COLO829 (cell line): ENCODE data around the gene NAPB.

Experiments used
- DNase-seq: peaks from one replicate; pipeline ENCODE4 v3.0.0; 2012; ENCODE audit warnings: low spot score

Gene NAPB

GRCh38 chr20:23437126-23437899 lies 16.0 kb upstream of the NAPB start:
- DNase-seq, result no peak

DNA sequence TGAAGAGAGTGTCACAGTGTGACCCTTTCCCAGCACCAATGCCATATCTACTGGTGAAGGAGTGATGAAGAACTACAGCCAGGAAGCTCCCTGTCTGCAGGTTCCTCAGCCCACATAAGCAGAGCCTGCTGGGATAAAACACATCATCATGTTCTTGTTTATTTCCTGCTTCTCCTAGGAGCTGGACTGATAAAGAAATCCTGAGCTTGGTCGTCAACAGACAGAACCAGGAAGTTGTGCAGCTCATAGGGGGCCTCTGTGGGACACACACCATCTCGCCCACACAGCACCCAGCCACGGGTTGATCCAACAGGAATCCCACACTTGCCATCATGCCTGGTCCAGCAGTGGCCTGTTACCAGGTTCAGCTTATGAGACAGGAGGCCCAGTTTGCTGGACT lies 15.4 kb upstream of the NAPB start:
- DNase-seq, result no peak

- DNase-seq, result no peak
These were observed 14.6 kb upstream of the NAPB start for GRCh38 chr20:23435626-23436539.

DNA sequence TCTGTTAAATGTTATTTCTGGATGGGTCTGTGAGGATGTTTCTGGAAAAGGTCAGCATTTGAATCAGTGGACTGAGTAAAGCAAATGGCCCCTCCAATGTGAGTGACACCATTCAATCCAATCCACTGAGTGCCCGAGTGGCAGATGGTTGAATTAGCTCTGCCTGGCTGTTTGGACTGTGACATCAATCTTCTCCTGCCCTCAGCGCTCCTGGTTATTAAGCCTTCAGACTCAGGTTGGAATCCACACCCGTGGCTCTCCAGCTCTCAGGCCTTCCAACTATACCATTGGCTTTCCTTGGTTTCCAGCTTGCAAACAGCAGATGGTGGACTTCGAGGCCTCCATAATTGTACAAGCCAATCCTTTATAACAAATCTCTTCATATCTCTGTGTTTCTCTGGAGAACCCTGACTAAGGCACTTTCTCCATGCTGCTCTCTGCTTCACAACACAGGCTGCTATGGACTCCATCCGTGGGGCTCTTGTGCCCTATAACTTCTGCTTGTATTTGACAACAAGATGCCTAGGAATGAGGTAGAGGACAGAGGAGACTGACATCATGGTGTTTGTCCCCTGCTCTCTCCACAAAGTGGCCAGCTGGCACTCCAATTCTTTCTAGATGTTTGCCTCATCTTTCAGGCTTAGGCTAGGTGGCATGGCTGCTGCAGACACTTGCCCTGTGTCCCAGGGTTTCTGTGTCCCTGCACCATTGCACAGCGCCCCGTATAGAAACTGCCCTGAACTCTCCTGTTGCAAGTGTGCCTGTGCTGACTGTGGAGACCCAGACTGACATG lies 13.4 kb upstream of the NAPB start:
- no peak for DNase-seq

DNA sequence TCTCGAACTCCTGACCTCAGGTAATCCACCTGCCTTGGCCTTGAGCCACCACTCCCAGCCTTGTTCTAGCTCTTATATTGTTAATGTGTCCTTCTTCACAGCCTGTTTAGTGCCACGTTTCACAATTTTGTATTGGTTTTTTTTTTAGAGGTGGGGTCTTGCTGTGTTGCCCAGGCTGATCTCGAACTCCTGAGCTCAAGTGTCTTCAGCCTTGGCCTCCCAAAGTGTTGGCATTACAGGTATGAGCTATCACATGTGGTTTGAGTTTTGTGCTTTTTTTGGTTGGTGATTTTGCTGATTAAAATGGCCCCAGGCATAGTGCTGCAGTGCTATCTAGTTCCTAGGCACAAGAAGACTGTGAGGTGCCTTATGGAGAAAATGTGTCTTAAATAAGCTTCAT lies 12.3 kb upstream of the NAPB start:
- DNase-seq, result no peak

DNA sequence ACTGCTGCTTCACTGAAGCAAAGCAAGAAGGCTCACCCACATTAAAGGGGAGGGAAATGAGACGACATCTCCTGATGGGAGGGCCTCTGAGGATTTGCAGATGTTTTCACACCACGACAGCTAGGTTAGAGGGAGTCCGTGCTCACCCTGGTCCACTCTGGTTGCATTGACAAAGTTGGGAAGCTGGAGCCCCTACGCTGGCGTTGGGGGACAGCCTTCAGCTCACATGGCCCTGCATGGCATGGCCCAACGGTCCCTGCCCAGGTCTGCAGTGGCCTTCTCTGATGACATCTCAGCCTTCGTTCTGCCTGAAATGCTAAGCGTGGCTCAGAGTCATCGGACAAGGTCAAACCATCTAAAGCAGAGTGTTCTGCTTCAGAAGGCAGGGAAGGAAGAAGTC lies 3.8 kb upstream of the NAPB start:
- DNase-seq, result no peak

- DNase-seq, result no peak
These were observed 1.0 kb downstream of the NAPB start for GRCh38 chr20:23419995-23420901.

DNA sequence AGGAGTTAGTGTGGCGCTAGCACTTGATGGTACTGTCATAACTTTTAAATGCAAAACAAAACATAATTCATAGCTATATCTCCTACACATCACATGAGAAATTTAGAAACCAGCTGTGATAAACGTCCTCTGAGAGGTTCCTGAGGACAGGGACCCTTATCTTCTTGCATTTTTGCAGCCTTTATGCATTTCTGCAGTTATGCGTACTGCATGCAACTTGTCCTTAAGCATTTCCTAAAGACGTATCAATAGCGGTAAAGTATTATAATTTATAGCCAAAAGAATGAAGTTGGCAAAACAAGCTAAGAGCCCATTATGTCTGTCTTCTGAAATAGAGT lies 1.7 kb downstream of the NAPB start:
- no peak for DNase-seq

DNA sequence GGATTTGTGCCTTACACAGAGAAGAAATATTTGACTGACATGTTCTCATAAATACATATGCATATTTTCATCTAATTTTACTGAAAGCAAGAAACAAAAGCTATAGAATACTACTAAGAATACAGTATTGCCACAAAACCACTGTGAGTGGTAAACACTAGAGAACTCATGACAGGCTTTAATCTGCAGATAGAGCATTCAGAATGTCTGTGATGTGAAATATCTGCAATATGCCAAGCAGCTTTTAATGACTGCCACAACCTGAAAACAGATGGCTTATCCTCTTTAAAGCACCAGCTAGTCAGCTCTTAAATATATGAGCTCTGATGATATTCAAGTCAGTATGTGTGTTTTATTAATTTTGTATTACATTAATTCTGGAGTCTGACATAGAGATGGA lies 3.4 kb downstream of the NAPB start:
- DNase-seq, result no peak

- no peak for DNase-seq
These were observed 5.2 kb downstream of the NAPB start for GRCh38 chr20:23415959-23416583.

DNA sequence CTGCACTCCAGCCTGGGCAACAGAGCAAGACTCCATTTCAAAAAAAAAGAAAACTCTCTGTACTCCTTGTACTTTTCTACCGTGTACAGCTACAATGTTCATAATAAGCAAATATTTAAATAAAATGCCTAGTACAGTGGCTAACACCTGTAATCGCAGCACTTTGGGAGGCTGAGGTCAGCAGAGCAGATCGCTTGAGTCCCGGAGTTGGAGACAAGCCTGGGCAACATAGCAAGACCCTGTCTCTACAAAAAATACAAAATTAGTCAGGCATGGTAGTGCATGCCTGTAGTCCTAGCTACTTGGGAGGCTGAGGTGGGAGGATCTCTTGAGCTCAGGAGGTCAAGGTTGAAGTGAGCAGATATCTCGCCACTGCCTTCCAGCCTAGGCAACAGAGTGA lies 5.7 kb downstream of the NAPB start:
- DNase-seq, result no peak

GRCh38 chr20:23414526-23415188 lies 6.6 kb downstream of the NAPB start:
- DNase-seq, result no peak

- no peak for DNase-seq
These were observed 7.3 kb downstream of the NAPB start for GRCh38 chr20:23413862-23414422.

DNA sequence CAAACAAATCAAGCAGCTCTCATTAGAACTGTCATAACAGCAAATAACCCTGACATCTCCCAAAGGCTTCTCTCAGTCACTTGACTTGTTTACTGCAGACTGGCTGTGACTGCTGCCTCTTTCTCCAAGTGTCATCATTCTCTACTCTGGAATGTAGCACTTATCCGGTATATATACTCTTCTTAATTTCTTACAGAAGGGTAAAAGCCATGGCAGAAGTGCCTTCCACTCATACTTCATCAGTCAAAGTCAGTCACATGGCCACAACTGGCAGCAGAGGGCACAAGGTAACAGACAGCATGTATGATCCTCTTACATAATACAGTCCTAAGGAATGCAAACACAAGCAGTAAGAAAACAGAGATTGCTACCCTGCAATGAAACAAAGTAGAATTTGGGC lies 9.3 kb downstream of the NAPB start:
- DNase-seq, result no peak

GRCh38 chr20:23410916-23411695 lies 10.2 kb downstream of the NAPB start:
- no peak for DNase-seq

- DNase-seq, result no peak
These were observed 11.5 kb downstream of the NAPB start for GRCh38 chr20:23409800-23410199.

GRCh38 chr20:23408957-23409356 lies 12.3 kb downstream of the NAPB start:
- no peak for DNase-seq

DNA sequence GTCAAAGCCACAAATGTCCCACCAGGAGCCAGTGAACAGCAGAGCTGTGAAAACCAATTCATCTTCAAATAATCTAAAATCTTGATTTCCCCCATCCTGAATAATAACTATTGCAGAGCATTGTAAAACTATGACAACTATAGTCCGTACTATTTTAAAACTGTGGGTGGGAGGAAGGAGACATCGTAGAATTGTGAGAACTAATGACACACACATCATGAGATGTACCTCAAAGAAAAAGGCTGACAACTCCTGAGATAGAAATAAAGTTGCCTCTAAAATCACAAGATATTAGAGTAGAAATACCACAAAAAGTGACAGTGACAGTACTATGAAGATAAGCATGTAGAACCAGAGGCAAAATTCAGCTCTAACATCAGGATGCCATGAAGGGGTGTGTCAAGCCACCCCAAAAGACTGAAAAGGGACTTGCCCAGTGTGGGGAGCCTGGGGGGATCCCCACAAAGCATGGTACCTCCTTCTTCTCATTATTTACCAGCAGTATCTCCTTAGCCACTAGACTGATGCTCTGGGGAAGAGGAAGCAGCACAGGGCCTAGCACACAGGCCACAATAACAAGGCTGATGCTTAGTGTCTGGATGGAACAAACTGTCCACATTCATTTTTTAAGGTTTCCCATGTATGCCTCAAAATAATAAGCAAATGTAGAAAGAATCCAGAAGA lies 13.4 kb downstream of the NAPB start:
- no peak for DNase-seq

- DNase-seq, result no peak
These were observed 14.4 kb downstream of the NAPB start for GRCh38 chr20:23406880-23407279.
